Peyer's patch (tissue), 4 donors: ENCODE results near the gene SPATA2. TPM values are rescaled to one million over a fixed set of nuclear protein-coding genes. Genes with fewer than 3 reads are reported as not detected.

Source experiments
- DNase-seq, 3 donors: peaks; one replicate each; pipeline ENCODE4 v3.0.0-alpha.2; 2017 to 2019
- H3K27ac ChIP-seq, 4 donors: fragments of 200-600 bp; sonication (generic); one replicate each; pipeline ENCODE4 v1.5.1; 2016 to 2019
- H3K27me3 ChIP-seq, 2 donors: fragments of 200-600 bp; sonication (generic); one replicate each; pipeline ENCODE4 v1.5.1; 2019
- H3K36me3 ChIP-seq, 3 donors: fragments of 200-600 bp; sonication (generic); one replicate each; pipeline ENCODE4 v1.5.1; 2016 to 2019
- H3K4me1 ChIP-seq, 4 donors: fragments of 200-600 bp; sonication (generic); one replicate each; pipeline ENCODE4 v1.5.1; 2016 to 2019
- H3K4me3 ChIP-seq, 4 donors: fragments of 200-600 bp; sonication (generic); 1 replicate in 3 of 4; 2 replicates in 1 of 4; pipeline ENCODE4 v1.5.1; 2016 to 2019; ENCODE audit warnings: mild to moderate bottlenecking in 1 of 4
- H3K9me3 ChIP-seq, 4 donors: fragments of 200-600 bp; sonication (generic); one replicate each; pipeline ENCODE4 v1.5.1; 2016 to 2019; ENCODE audit warnings: mild to moderate bottlenecking in 1 of 4
- CTCF ChIP-seq, 6 experiments: fragments of 450-650 bp in 4 of 6; fragments of 200-600 bp in 2 of 6; sonication (generic) in 1 of 6; IDR thresholded peaks; one replicate each; pipeline ENCODE4 v1.5.1; 2017 to 2019; ENCODE audit warnings: antibody characterized with exemption in 6 of 6, mild to moderate bottlenecking in 3 of 6, moderate library complexity in 1 of 6
- POLR2A ChIP-seq, 2 donors: fragments of 450-650 bp; IDR thresholded peaks; one replicate each; pipeline ENCODE4 v1.5.1; 2017; ENCODE audit warnings: antibody characterized with exemption in 2 of 2, mild to moderate bottlenecking in 2 of 2, moderate library complexity in 2 of 2
- total RNA-seq, 4 donors: library from RNA; depleted of rRNA; stranded (reverse); fragments of >200 nt; gene quantifications; one replicate each; pipeline ENCODE4 v1.1.0, GENCODE V29; 2016

Gene SPATA2
- total RNA-seq, 4 donors from 2014 or later = 4.1 to 19.8 (median 14.0) TPM

GRCh38 chr20:49859807-49860206, 55.5 kb downstream of the SPATA2 start:
- no peaks in the 10 kb centered on the region for H3K27me3 ChIP-seq
- H3K4me3 ChIP-seq = no peak overlapping the region
- no peak for DNase-seq
- no peak overlapping the region for H3K27ac ChIP-seq
- peaks cover 0 to 42% (median 0%) of the 10 kb centered on the region in 3 donors for H3K36me3 ChIP-seq
- H3K4me1 ChIP-seq = no peaks in the 10 kb centered on the region
- H3K9me3 ChIP-seq = no peaks in the 10 kb centered on the region
- TF ChIP-seq CTCF (IDR thresholded peaks at IDR 0.05) = no peak
- no peak for TF ChIP-seq POLR2A (IDR thresholded peaks at IDR 0.05)

- Histone ChIP-seq H3K27ac (no peak overlapping the region), H3K36me3 (peaks cover 0 to 40% (median 0%) of the 10 kb centered on the region in 3 donors), H3K4me3 (no peak overlapping the region), H3K9me3 (no peaks in the 10 kb centered on the region), H3K4me1 (no peaks in the 10 kb centered on the region), H3K27me3 (no peaks in the 10 kb centered on the region)
- no peak for DNase-seq
- TF ChIP-seq CTCF (IDR thresholded peaks at IDR 0.05) = no peak
- TF ChIP-seq POLR2A (IDR thresholded peaks at IDR 0.05) = no peak
These were observed 56.3 kb downstream of the SPATA2 start for GRCh38 chr20:49859011-49859410.

- no peak overlapping the region for H3K27ac ChIP-seq
- TF ChIP-seq POLR2A (IDR thresholded peaks at IDR 0.05) (no peak), CTCF (IDR thresholded peaks at IDR 0.05) (no peak)
- H3K27me3 ChIP-seq = no peaks in the 10 kb centered on the region
- H3K4me3 ChIP-seq = no peak overlapping the region
- H3K4me1 ChIP-seq = no peaks in the 10 kb centered on the region
- DNase-seq = no peak
- H3K36me3 ChIP-seq = peaks cover 0 to 48% (median 0%) of the 10 kb centered on the region in 3 donors
- H3K9me3 ChIP-seq = no peaks in the 10 kb centered on the region
These were observed 57.2 kb downstream of the SPATA2 start for GRCh38 chr20:49858076-49858585.

- no peak for DNase-seq
- Histone ChIP-seq H3K4me1 (no peaks in the 10 kb centered on the region), H3K4me3 (no peak overlapping the region), H3K9me3 (no peaks in the 10 kb centered on the region), H3K36me3 (peaks cover 0 to 54% (median 0%) of the 10 kb centered on the region in 3 donors), H3K27me3 (no peaks in the 10 kb centered on the region), H3K27ac (no peak overlapping the region)
- TF ChIP-seq CTCF (IDR thresholded peaks at IDR 0.05) (no peak), POLR2A (IDR thresholded peaks at IDR 0.05) (no peak)
These were observed 58.4 kb downstream of the SPATA2 start for GRCh38 chr20:49856904-49857303.

GRCh38 chr20:49854190-49854875, 61.0 kb downstream of the SPATA2 start:
- TF ChIP-seq POLR2A (IDR thresholded peaks at IDR 0.05) (no peak), CTCF (IDR thresholded peaks at IDR 0.05) (no peak)
- no peak for DNase-seq
- H3K36me3 ChIP-seq = peaks cover 0 to 70% (median 0%) of the 10 kb centered on the region in 3 donors
- no peaks in the 10 kb centered on the region for H3K9me3 ChIP-seq
- H3K27me3 ChIP-seq = no peaks in the 10 kb centered on the region
- H3K27ac ChIP-seq = no peak overlapping the region
- no peak overlapping the region for H3K4me3 ChIP-seq
- no peaks in the 10 kb centered on the region for H3K4me1 ChIP-seq
